HL-60 (cell line): ENCODE results near the gene PTPN13.

Experiments
- DNase-seq, 2 experiments: peaks; one replicate each; pipeline ENCODE4 v3.0.0-alpha.2; 2010 to 2020; ENCODE audit warnings: low read depth in 1 of 2, low spot score in 1 of 2
- H3K27ac ChIP-seq: fragments of 250-450 bp; sonication (Bioruptor Pico); replicated peaks from 2 replicates; pipeline ENCODE4 v1.5.1; 2020; ENCODE audit warnings: mild to moderate bottlenecking, moderate library complexity
- H3K27me3 ChIP-seq: fragments of 250-450 bp; sonication (Bioruptor Pico); 2 replicates; pipeline ENCODE4 v1.5.1; 2021; ENCODE audit warnings: mild to moderate bottlenecking, moderate library complexity; ENCODE audit not compliant: insufficient read depth, poor library complexity, severe bottlenecking
- H3K4me3 ChIP-seq: replicated peaks from 2 replicates; pipeline ENCODE4 v1.5.1; 2011; ENCODE audit warnings: mild to moderate bottlenecking, control low read depth, low read length; ENCODE audit not compliant: insufficient read depth
- CTCF ChIP-seq: IDR thresholded peaks from one replicate; pipeline ENCODE4 v1.5.1; 2011; ENCODE audit warnings: low read length, control low read depth, inconsistent platforms; ENCODE audit not compliant: insufficient read depth
- GABPA ChIP-seq: IDR thresholded peaks from 2 replicates; pipeline ENCODE4 v1.6.1; 2012; ENCODE audit warnings: low read depth
- POLR2AphosphoS5 ChIP-seq: IDR thresholded peaks from 2 replicates; pipeline ENCODE4 v1.6.1; 2012; ENCODE audit warnings: low read depth
- REST ChIP-seq: IDR thresholded peaks from 2 replicates; pipeline ENCODE4 v1.6.1; 2012; ENCODE audit warnings: low read depth; ENCODE audit not compliant: insufficient replicate concordance
- SPI1 ChIP-seq: IDR thresholded peaks from 2 replicates; pipeline ENCODE4 v1.6.1; 2012; ENCODE audit warnings: low read depth, mild to moderate bottlenecking, borderline replicate concordance

PTPN13 gene

GRCh38 chr4:86704601-86705000, 110.5 kb downstream of the PTPN13 start:
- Histone ChIP-seq H3K27me3 (no peaks in the 10 kb centered on the region), H3K27ac (no peak overlapping the region), H3K4me3 (no peak overlapping the region)
- DNase-seq: no peak
- TF ChIP-seq POLR2AphosphoS5: no peak
- TF ChIP-seq SPI1: no peak
- no peak for TF ChIP-seq GABPA
- no peak for TF ChIP-seq REST
- no peak for TF ChIP-seq CTCF

- DNase-seq: no peak
- no peak overlapping the region for H3K4me3 ChIP-seq
- no peak overlapping the region for H3K27ac ChIP-seq
- H3K27me3 ChIP-seq: no peaks in the 10 kb centered on the region
- TF ChIP-seq CTCF (no peak), POLR2AphosphoS5 (no peak), SPI1 (no peak), GABPA (no peak), REST (no peak)
These were observed 112.9 kb downstream of the PTPN13 start for GRCh38 chr4:86706923-86707597.

GRCh38 chr4:86717651-86718050, 123.5 kb downstream of the PTPN13 start:
- Histone ChIP-seq H3K4me3 (no peak overlapping the region), H3K27ac (no peak overlapping the region), H3K27me3 (peaks cover 3% of the 10 kb centered on the region)
- DNase-seq: no peak
- TF ChIP-seq SPI1: no peak
- TF ChIP-seq CTCF: no peak
- TF ChIP-seq REST: no peak
- TF ChIP-seq GABPA: no peak
- TF ChIP-seq POLR2AphosphoS5: no peak
